Esophagus squamous epithelium (tissue), 5 donors: ENCODE measurements around the gene IRX4. TPM values are rescaled to one million over a fixed set of nuclear protein-coding genes. Genes with fewer than 3 reads are reported as not detected.

Source experiments
- DNase-seq: peaks from one replicate; lab custom pipeline; 2025; lab: John Stamatoyannopoulos, UW
- H3K27ac ChIP-seq, 4 donors: fragments of 200-600 bp; sonication (generic); one replicate each; pipeline ENCODE4 v1.5.1; 2016 to 2019; ENCODE audit warnings: mild to moderate bottlenecking in 1 of 4
- H3K27me3 ChIP-seq, 4 donors: fragments of 200-600 bp; sonication (generic); 1 replicate in 3 of 4; 2 replicates in 1 of 4; pipeline versions ENCODE4 v1.5.1 to v1.6.0; 2017 to 2021; ENCODE audit warnings: antibody characterized with exemption in 1 of 4
- H3K36me3 ChIP-seq, 3 donors: fragments of 200-600 bp; sonication (generic); one replicate each; pipeline ENCODE4 v1.5.1; 2016 to 2019
- H3K4me1 ChIP-seq, 3 donors: fragments of 200-600 bp; sonication (generic); one replicate each; pipeline ENCODE4 v1.5.1; 2017 to 2019
- H3K4me3 ChIP-seq, 4 donors: fragments of 200-600 bp; sonication (generic); 1 replicate in 3 of 4; 2 replicates in 1 of 4; pipeline ENCODE4 v1.5.1; 2016 to 2019; ENCODE audit warnings: mild to moderate bottlenecking in 2 of 4, moderate library complexity in 1 of 4
- H3K9me3 ChIP-seq, 3 donors: fragments of 200-600 bp; sonication (generic); one replicate each; pipeline ENCODE4 v1.5.1; 2016 to 2019
- CTCF ChIP-seq, 6 experiments: fragments of 450-650 bp in 4 of 6; fragments of 200-600 bp in 2 of 6; sonication (generic) in 2 of 6; IDR thresholded peaks; one replicate each; pipeline ENCODE4 v1.5.1; 2016 to 2019; ENCODE audit warnings: antibody characterized with exemption in 6 of 6, mild to moderate bottlenecking in 4 of 6, moderate library complexity in 4 of 6
- POLR2A ChIP-seq, 4 donors: fragments of 450-650 bp; IDR thresholded peaks; one replicate each; pipeline ENCODE4 v1.6.1; 2017; ENCODE audit warnings: antibody characterized with exemption in 4 of 4, mild to moderate bottlenecking in 4 of 4, moderate library complexity in 3 of 4
- WGBS, 2 donors: methylation state at CpG; one replicate each; pipeline ENCODE4 v1.1.5; 2018; 5-methylcytosine and 5-hydroxymethylcytosine counted together
- intact Hi-C: fragments of 100-400 bp; cut with DNase I; formaldehyde crosslinking; loops from one replicate; pipeline ENCODE4 v1.15.0; 2022
- total RNA-seq, 4 donors: library from RNA; depleted of rRNA; stranded (reverse); fragments of >200 nt; gene quantifications; one replicate each; pipeline ENCODE4 v1.1.0, GENCODE V29; 2016
- donor health status: DM: yes; HTN: yes; CAD: no.

IRX4 gene
- total RNA-seq, 4 donors from 2014 or later: 22.1 to 36.2 (median 29.1) TPM

- Histone ChIP-seq H3K27ac (no peak overlapping the region), H3K4me3 (no peak overlapping the region), H3K27me3 (peaks cover 0 to 35% (median 0%) of the 10 kb centered on the region in 4 donors), H3K36me3 (no peaks in the 10 kb centered on the region), H3K9me3 (peaks cover 0 to 10% (median 0%) of the 10 kb centered on the region in 3 donors), H3K4me1 (peaks cover 0 to 4% (median 0%) of the 10 kb centered on the region in 3 donors)
- intact Hi-C loops: no loop called here
- DNase-seq: no peak
- WGBS, 2 donors: 80 to 90% methylated on average over 1 to 2 of the region's 8 CpGs
- no peak for TF ChIP-seq CTCF (IDR thresholded peaks at IDR 0.05)
- no peak for TF ChIP-seq POLR2A (IDR thresholded peaks at IDR 0.05)
Observed at GRCh38 chr5:1914471-1914870, 31.7 kb upstream of the IRX4 start.

- no peak for TF ChIP-seq POLR2A (IDR thresholded peaks at IDR 0.05)
- no peak for TF ChIP-seq CTCF (IDR thresholded peaks at IDR 0.05)
- H3K4me3 ChIP-seq: no peak overlapping the region
- intact Hi-C loops: no loop called here
- peaks cover 0 to 10% (median 0%) of the 10 kb centered on the region in 3 donors for H3K9me3 ChIP-seq
- H3K27ac ChIP-seq: no peak overlapping the region
- no peak for DNase-seq
- H3K4me1 ChIP-seq: peaks cover 0 to 4% (median 0%) of the 10 kb centered on the region in 3 donors
- no peaks in the 10 kb centered on the region for H3K36me3 ChIP-seq
- H3K27me3 ChIP-seq: peaks cover 0 to 28% (median 0%) of the 10 kb centered on the region in 4 donors
- 91 to 93% methylated on average over 13 of the region's 15 CpGs for WGBS, 2 donors
Observed at GRCh38 chr5:1913578-1913977, 30.9 kb upstream of the IRX4 start.

GRCh38 chr5:1912951-1913565, 30.3 kb upstream of the IRX4 start:
- Histone ChIP-seq H3K9me3 (peaks cover 0 to 10% (median 0%) of the 10 kb centered on the region in 3 donors), H3K27ac (no peak overlapping the region), H3K4me3 (no peak overlapping the region), H3K4me1 (peaks cover 0 to 4% (median 0%) of the 10 kb centered on the region in 3 donors), H3K27me3 (peaks cover 0 to 22% (median 0%) of the 10 kb centered on the region in 4 donors), H3K36me3 (no peaks in the 10 kb centered on the region)
- TF ChIP-seq CTCF (IDR thresholded peaks at IDR 0.05) (no peak), POLR2A (IDR thresholded peaks at IDR 0.05) (no peak)
- no peak for DNase-seq
- intact Hi-C loops: no loop called here
- WGBS, 2 donors: 79 to 89% methylated on average over 8 to 11 of the region's 18 CpGs

GRCh38 chr5:1911773-1912235, 29.1 kb upstream of the IRX4 start:
- DNase-seq: no peak
- peaks cover 0 to 18% (median 0%) of the 10 kb centered on the region in 4 donors for H3K27me3 ChIP-seq
- no peak overlapping the region for H3K4me3 ChIP-seq
- no peak overlapping the region for H3K27ac ChIP-seq
- no peaks in the 10 kb centered on the region for H3K36me3 ChIP-seq
- no peaks in the 10 kb centered on the region for H3K4me1 ChIP-seq
- peaks cover 0 to 10% (median 0%) of the 10 kb centered on the region in 3 donors for H3K9me3 ChIP-seq
- no peak for TF ChIP-seq CTCF (IDR thresholded peaks at IDR 0.05)
- WGBS, 2 donors: 84 to 85% methylated on average over 17 to 25 of the region's 26 CpGs
- intact Hi-C loops: no loop called here
